Parathyroid adenoma (tissue), 2 donors: Measurements from ENCODE around the gene ACTR8.

Experiments used
- H2AFZ ChIP-seq: fragments of 300-600 bp; sonication (generic); one replicate; pipeline ENCODE4 v1.7.0; 2017; ENCODE audit warnings: antibody characterized with exemption, mild to moderate bottlenecking
- H3K27ac ChIP-seq: fragments of 300-600 bp; sonication (generic); one replicate; pipeline ENCODE4 v1.7.0; 2017
- H3K27me3 ChIP-seq: fragments of 300-600 bp; sonication (generic); one replicate; pipeline ENCODE4 v1.7.0; 2017; ENCODE audit warnings: low read length; ENCODE audit not compliant: control insufficient read depth, insufficient read depth
- H3K36me3 ChIP-seq: fragments of 300-600 bp; sonication (generic); one replicate; pipeline ENCODE4 v1.7.0; 2017; ENCODE audit warnings: low read length; ENCODE audit not compliant: control insufficient read depth, insufficient read depth
- H3K4me1 ChIP-seq: fragments of 300-600 bp; sonication (generic); one replicate; pipeline ENCODE4 v1.7.0; 2017; ENCODE audit warnings: control low read depth
- H3K4me2 ChIP-seq: fragments of 300-600 bp; sonication (generic); one replicate; pipeline ENCODE4 v1.7.0; 2017; ENCODE audit warnings: low read length
- H3K4me3 ChIP-seq: fragments of 300-600 bp; sonication (generic); one replicate; pipeline ENCODE4 v1.7.0; 2017; ENCODE audit warnings: low read depth, low read length
- H3K79me2 ChIP-seq: fragments of 300-600 bp; sonication (generic); one replicate; pipeline ENCODE4 v1.7.0; 2017; ENCODE audit warnings: control low read depth
- H3K9ac ChIP-seq: fragments of 300-600 bp; sonication (generic); one replicate; pipeline ENCODE4 v1.7.0; 2017; ENCODE audit warnings: mild to moderate bottlenecking
- H3K9me3 ChIP-seq: fragments of 300-600 bp; sonication (generic); one replicate; pipeline ENCODE4 v1.7.0; 2017; ENCODE audit warnings: low read length; ENCODE audit not compliant: control insufficient read depth
- TF ChIP-seq, protein P1 (sequence below): fragments of 300-600 bp; sonication (generic); IDR thresholded peaks from one replicate; pipeline ENCODE4 v1.7.0; 2017; ENCODE audit warnings: antibody characterized with exemption, mild to moderate bottlenecking
- donor health status: primary hyperparathyroidism.

Gene ACTR8

GRCh38 chr3:53834429-53835095 lies 47.4 kb downstream of the ACTR8 start:
- peaks cover 6% of the 10 kb centered on the region for H3K79me2 ChIP-seq
- H3K36me3 ChIP-seq: no peaks in the 10 kb centered on the region
- H2AFZ ChIP-seq: no peak overlapping the region
- no peak overlapping the region for H3K4me3 ChIP-seq
- no peaks in the 10 kb centered on the region for H3K9me3 ChIP-seq
- no peaks in the 10 kb centered on the region for H3K4me1 ChIP-seq
- H3K27me3 ChIP-seq: no peaks in the 10 kb centered on the region
- no peak overlapping the region for H3K4me2 ChIP-seq
- TF ChIP-seq, protein P1, sequence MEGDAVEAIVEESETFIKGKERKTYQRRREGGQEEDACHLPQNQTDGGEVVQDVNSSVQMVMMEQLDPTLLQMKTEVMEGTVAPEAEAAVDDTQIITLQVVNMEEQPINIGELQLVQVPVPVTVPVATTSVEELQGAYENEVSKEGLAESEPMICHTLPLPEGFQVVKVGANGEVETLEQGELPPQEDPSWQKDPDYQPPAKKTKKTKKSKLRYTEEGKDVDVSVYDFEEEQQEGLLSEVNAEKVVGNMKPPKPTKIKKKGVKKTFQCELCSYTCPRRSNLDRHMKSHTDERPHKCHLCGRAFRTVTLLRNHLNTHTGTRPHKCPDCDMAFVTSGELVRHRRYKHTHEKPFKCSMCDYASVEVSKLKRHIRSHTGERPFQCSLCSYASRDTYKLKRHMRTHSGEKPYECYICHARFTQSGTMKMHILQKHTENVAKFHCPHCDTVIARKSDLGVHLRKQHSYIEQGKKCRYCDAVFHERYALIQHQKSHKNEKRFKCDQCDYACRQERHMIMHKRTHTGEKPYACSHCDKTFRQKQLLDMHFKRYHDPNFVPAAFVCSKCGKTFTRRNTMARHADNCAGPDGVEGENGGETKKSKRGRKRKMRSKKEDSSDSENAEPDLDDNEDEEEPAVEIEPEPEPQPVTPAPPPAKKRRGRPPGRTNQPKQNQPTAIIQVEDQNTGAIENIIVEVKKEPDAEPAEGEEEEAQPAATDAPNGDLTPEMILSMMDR: no peak
- H3K27ac ChIP-seq: no peak overlapping the region
- H3K9ac ChIP-seq: no peak overlapping the region

DNA sequence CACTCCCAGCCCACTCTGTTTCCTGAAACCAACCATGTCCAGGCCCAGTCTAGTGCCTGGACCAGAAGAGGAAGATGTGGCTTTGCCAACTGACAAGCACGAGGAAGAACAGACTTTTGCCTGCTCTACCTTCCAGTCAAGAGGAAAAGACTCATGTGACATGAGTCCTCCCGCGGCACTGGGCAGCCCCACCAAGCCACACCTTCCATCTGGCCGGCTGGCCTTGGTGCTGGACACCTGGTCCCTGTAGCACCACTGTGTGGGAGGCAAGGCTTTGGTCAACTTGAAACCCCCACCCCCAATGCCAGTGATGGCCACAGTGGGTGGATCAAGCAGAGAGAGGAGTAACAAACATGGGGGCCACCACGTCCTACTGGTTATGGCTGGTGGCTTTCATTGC lies 48.3 kb downstream of the ACTR8 start:
- no peak overlapping the region for H3K4me3 ChIP-seq
- H3K9ac ChIP-seq: no peak overlapping the region
- no peaks in the 10 kb centered on the region for H3K9me3 ChIP-seq
- H3K4me2 ChIP-seq: no peak overlapping the region
- H3K27ac ChIP-seq: no peak overlapping the region
- TF ChIP-seq, protein P1: no peak
- no peak overlapping the region for H2AFZ ChIP-seq
- H3K4me1 ChIP-seq: no peaks in the 10 kb centered on the region
- H3K79me2 ChIP-seq: peaks cover 6% of the 10 kb centered on the region
- H3K27me3 ChIP-seq: no peaks in the 10 kb centered on the region
- no peaks in the 10 kb centered on the region for H3K36me3 ChIP-seq

- Histone ChIP-seq H3K9ac (no peak overlapping the region), H3K4me1 (no peaks in the 10 kb centered on the region), H3K79me2 (peaks cover 6% of the 10 kb centered on the region), H3K27ac (no peak overlapping the region), H3K9me3 (no peaks in the 10 kb centered on the region), H3K4me2 (no peak overlapping the region), H2AFZ (no peak overlapping the region), H3K27me3 (no peaks in the 10 kb centered on the region), H3K4me3 (no peak overlapping the region), H3K36me3 (no peaks in the 10 kb centered on the region)
- TF ChIP-seq, protein P1: no peak
Observed at GRCh38 chr3:53833053-53833645, 48.8 kb downstream of the ACTR8 start.

DNA sequence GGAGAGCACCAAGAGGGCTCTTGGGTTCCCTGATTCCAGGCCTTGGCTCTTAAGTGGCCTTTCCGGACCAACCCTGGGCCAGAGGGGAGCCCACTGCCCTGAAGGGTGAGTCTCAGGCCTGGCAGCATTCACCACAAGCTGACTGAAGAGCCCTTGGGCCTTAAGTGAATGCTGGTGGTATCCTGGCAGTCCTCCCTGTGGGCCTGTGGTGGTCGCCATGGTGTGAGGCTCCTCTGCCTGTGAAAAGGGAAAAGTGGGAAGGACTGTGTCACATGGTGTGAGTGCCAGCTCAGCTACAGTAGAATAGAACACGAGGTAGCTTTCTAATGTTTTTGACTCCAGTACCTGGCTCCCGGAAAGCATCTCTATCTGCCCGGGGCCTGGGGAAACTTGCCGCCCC lies 51.0 kb downstream of the ACTR8 start:
- Histone ChIP-seq H3K27me3 (no peaks in the 10 kb centered on the region), H3K9me3 (no peaks in the 10 kb centered on the region), H3K27ac (no peak overlapping the region), H2AFZ (no peak overlapping the region), H3K4me1 (no peaks in the 10 kb centered on the region), H3K9ac (no peak overlapping the region), H3K79me2 (peaks cover 6% of the 10 kb centered on the region), H3K4me3 (no peak overlapping the region), H3K36me3 (no peaks in the 10 kb centered on the region), H3K4me2 (no peak overlapping the region)
- TF ChIP-seq, protein P1: no peak

DNA sequence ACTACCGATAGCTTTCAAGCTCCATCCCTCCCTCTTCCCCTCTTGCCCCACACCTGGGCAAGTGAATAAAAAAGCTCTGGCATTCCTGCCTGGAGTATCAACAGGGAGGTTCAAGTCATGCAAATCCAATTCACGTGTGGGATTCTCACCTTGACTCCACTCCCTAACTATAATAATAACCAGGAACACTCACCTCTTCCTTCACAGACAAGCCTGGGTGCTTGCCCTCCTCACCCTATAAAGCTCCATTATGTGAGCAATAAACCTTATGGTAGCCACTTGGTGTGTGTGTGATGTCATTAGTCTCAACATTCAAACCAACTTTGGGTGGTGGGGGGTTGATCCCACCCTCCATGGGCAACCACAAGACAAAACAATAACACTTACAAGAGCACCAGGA lies 52.3 kb downstream of the ACTR8 start:
- Histone ChIP-seq H3K9me3 (no peaks in the 10 kb centered on the region), H3K36me3 (no peaks in the 10 kb centered on the region), H3K27ac (no peak overlapping the region)

More for the DNA sequence above, 52.3 kb downstream of the ACTR8 start:
- Histone ChIP-seq H3K9ac (no peak overlapping the region), H3K4me1 (no peaks in the 10 kb centered on the region), H3K79me2 (peaks cover 5% of the 10 kb centered on the region), H3K27me3 (no peaks in the 10 kb centered on the region), H3K4me3 (no peak overlapping the region), H2AFZ (no peak overlapping the region), H3K4me2 (no peak overlapping the region)
- TF ChIP-seq, protein P1: no peak
